ENCODE data around the gene RUVBL1. TPM values are rescaled to one million over a fixed set of nuclear protein-coding genes. Genes with fewer than 3 reads are reported as not detected.

The RUVBL1 gene
- total RNA-seq, 1 donor from 2014 or later: 40.6 TPM

- TF ChIP-seq CTCF (IDR thresholded peaks at IDR 0.05; ENCODE audit: unreplicated experiment): no peak
- Mint-ChIP-seq H3K9me3 (no peaks in the 10 kb centered on the region), H3K4me1 (no peaks in the 10 kb centered on the region), H3K27me3 (ENCODE audit: low read depth) (peaks cover 53% of the 10 kb centered on the region), H3K36me3 (no peaks in the 10 kb centered on the region), H3K4me3 (no peak overlapping the region), H3K27ac (no peak overlapping the region)
- DNase-seq (ENCODE audit: low spot score in 2 of 2, unreplicated experiment in 2 of 2): no peak
Observed at GRCh38 chr3:128033102-128033501, 90.5 kb downstream of the RUVBL1 start.

Other genes with a start within 250 kb of the RUVBL1 start
- gene KBTBD12, start 208.6 kb downstream of the RUVBL1 start, total RNA-seq: 0.07 to 0.09 TPM in 2 of 3 replicates, not detected in the other
- gene SEC61A1, start 71.4 kb downstream of the RUVBL1 start, total RNA-seq: 205 to 207 TPM (median 206 TPM) in 3 replicates
- 17.2 to 19.4 TPM (median 18.6 TPM) in 3 replicates for gene EEFSEC, start 29.7 kb upstream of the RUVBL1 start, total RNA-seq

Data from mesothelial cell of epicardium (in vitro differentiated cells).